Activated T-helper 17 cell treated with anti-CD3 and anti-CD28 coated beads, Interleukin-2, amount 50 U/mL, for 72 hours (primary cell): ENCODE measurements around the gene CKAP4. TPM values are rescaled to one million over a fixed set of nuclear protein-coding genes. Genes with fewer than 3 reads are reported as not detected.

Source experiments
- ATAC-seq: fragments of 150-1000 bp; cut with Tn5 transposase; replicated peaks from 2 replicates; pipeline ENCODE4 v1.10.0; 2021; ENCODE audit warnings: mild to moderate bottlenecking, moderate library complexity
- H3K27ac Mint-ChIP-seq: one replicate; pipeline ENCODE4 v1.8.0; 2022; ENCODE audit warnings: mixed read lengths
- H3K27me3 Mint-ChIP-seq: one replicate; pipeline ENCODE4 v1.8.0; 2022; ENCODE audit warnings: mixed read lengths
- H3K36me3 Mint-ChIP-seq: one replicate; pipeline ENCODE4 v1.8.0; 2022; ENCODE audit warnings: low read depth, mild to moderate bottlenecking, mixed read lengths
- H3K4me1 Mint-ChIP-seq: one replicate; pipeline ENCODE4 v1.8.0; 2022; ENCODE audit warnings: mixed read lengths
- H3K4me3 Mint-ChIP-seq: one replicate; pipeline ENCODE4 v1.8.0; 2022; ENCODE audit warnings: mild to moderate bottlenecking, mixed read lengths
- H3K9me3 Mint-ChIP-seq: one replicate; pipeline ENCODE4 v1.8.0; 2022; ENCODE audit warnings: mixed read lengths
- total RNA-seq, 2 donors: library from RNA; stranded (reverse); gene quantifications; one replicate each; pipeline ENCODE4 v1.2.3, GENCODE V29; 2022

Gene CKAP4
- total RNA-seq, 2 donors from 2014 or later, result 3.6 to 3.8 TPM

GRCh38 chr12:106214571-106214970 is 33.2 kb downstream of the CKAP4 start:
- no peak for ATAC-seq
- Mint-ChIP-seq H3K27ac (no peak overlapping the region), H3K4me1 (no peaks in the 10 kb centered on the region), H3K4me3 (no peak overlapping the region), H3K9me3 (peaks cover 5% of the 10 kb centered on the region), H3K36me3 (no peaks in the 10 kb centered on the region), H3K27me3 (peaks cover 41% of the 10 kb centered on the region)

GRCh38 chr12:106213662-106214061 is 34.2 kb downstream of the CKAP4 start:
- Mint-ChIP-seq H3K27me3 (peaks cover 41% of the 10 kb centered on the region), H3K36me3 (no peaks in the 10 kb centered on the region)

GRCh38 chr12:106211973-106212372 is 35.8 kb downstream of the CKAP4 start:
- Mint-ChIP-seq H3K27me3 (peaks cover 38% of the 10 kb centered on the region), H3K27ac (no peak overlapping the region), H3K4me3 (no peak overlapping the region), H3K36me3 (no peaks in the 10 kb centered on the region), H3K9me3 (peaks cover 3% of the 10 kb centered on the region), H3K4me1 (no peaks in the 10 kb centered on the region)
- no peak for ATAC-seq

More at GRCh38 chr12:106213662-106214061, 34.2 kb downstream of the CKAP4 start:
- H3K4me1 Mint-ChIP-seq, result no peaks in the 10 kb centered on the region
- H3K27ac Mint-ChIP-seq, result no peak overlapping the region
- ATAC-seq, result no peak
- peaks cover 5% of the 10 kb centered on the region for H3K9me3 Mint-ChIP-seq
- no peak overlapping the region for H3K4me3 Mint-ChIP-seq

- no peaks in the 10 kb centered on the region for H3K4me1 Mint-ChIP-seq
- peaks cover 2% of the 10 kb centered on the region for H3K27me3 Mint-ChIP-seq
- no peak for ATAC-seq
- peaks cover 3% of the 10 kb centered on the region for H3K9me3 Mint-ChIP-seq
- H3K4me3 Mint-ChIP-seq, result no peak overlapping the region
- H3K27ac Mint-ChIP-seq, result no peak overlapping the region
- no peaks in the 10 kb centered on the region for H3K36me3 Mint-ChIP-seq
These were observed 42.4 kb downstream of the CKAP4 start for GRCh38 chr12:106205208-106206069.

- H3K9me3 Mint-ChIP-seq, result peaks cover 3% of the 10 kb centered on the region
- H3K4me1 Mint-ChIP-seq, result no peaks in the 10 kb centered on the region
- H3K4me3 Mint-ChIP-seq, result no peak overlapping the region
- H3K27me3 Mint-ChIP-seq, result peaks cover 2% of the 10 kb centered on the region
- ATAC-seq, result no peak
- no peaks in the 10 kb centered on the region for H3K36me3 Mint-ChIP-seq
- H3K27ac Mint-ChIP-seq, result no peak overlapping the region
These were observed 43.5 kb downstream of the CKAP4 start for GRCh38 chr12:106204312-106204711.

GRCh38 chr12:106197906-106198623 is 49.8 kb downstream of the CKAP4 start:
- Mint-ChIP-seq H3K27ac (no peak overlapping the region), H3K27me3 (peaks cover 22% of the 10 kb centered on the region), H3K36me3 (no peaks in the 10 kb centered on the region), H3K4me3 (no peak overlapping the region), H3K4me1 (no peaks in the 10 kb centered on the region), H3K9me3 (no peaks in the 10 kb centered on the region)
- ATAC-seq, result no peak

- no peak overlapping the region for H3K4me3 Mint-ChIP-seq
- H3K36me3 Mint-ChIP-seq, result no peaks in the 10 kb centered on the region
- peaks cover 25% of the 10 kb centered on the region for H3K27me3 Mint-ChIP-seq
- H3K4me1 Mint-ChIP-seq, result no peaks in the 10 kb centered on the region
- no peak for ATAC-seq
- H3K9me3 Mint-ChIP-seq, result no peaks in the 10 kb centered on the region
- no peak overlapping the region for H3K27ac Mint-ChIP-seq
These were observed 52.2 kb downstream of the CKAP4 start for GRCh38 chr12:106195621-106196027.

GRCh38 chr12:106194351-106194750 is 53.5 kb downstream of the CKAP4 start:
- H3K27me3 Mint-ChIP-seq, result peaks cover 25% of the 10 kb centered on the region

GRCh38 chr12:106193394-106194215 is 54.2 kb downstream of the CKAP4 start:
- Mint-ChIP-seq H3K9me3 (no peaks in the 10 kb centered on the region), H3K4me3 (no peak overlapping the region), H3K36me3 (no peaks in the 10 kb centered on the region), H3K4me1 (no peaks in the 10 kb centered on the region), H3K27me3 (peaks cover 25% of the 10 kb centered on the region), H3K27ac (no peak overlapping the region)
- no peak for ATAC-seq

More at GRCh38 chr12:106194351-106194750, 53.5 kb downstream of the CKAP4 start:
- no peaks in the 10 kb centered on the region for H3K9me3 Mint-ChIP-seq
- H3K4me3 Mint-ChIP-seq, result no peak overlapping the region
- no peaks in the 10 kb centered on the region for H3K36me3 Mint-ChIP-seq
- H3K4me1 Mint-ChIP-seq, result no peaks in the 10 kb centered on the region
- no peak overlapping the region for H3K27ac Mint-ChIP-seq
- ATAC-seq, result no peak

GRCh38 chr12:106192659-106193393 is 55.0 kb downstream of the CKAP4 start:
- H3K4me3 Mint-ChIP-seq, result no peak overlapping the region
- H3K4me1 Mint-ChIP-seq, result no peaks in the 10 kb centered on the region
- H3K27me3 Mint-ChIP-seq, result peaks cover 25% of the 10 kb centered on the region
- H3K36me3 Mint-ChIP-seq, result no peaks in the 10 kb centered on the region
- no peak for ATAC-seq
- no peak overlapping the region for H3K27ac Mint-ChIP-seq
- H3K9me3 Mint-ChIP-seq, result no peaks in the 10 kb centered on the region

- Mint-ChIP-seq H3K4me1 (no peaks in the 10 kb centered on the region), H3K27ac (no peak overlapping the region), H3K9me3 (no peaks in the 10 kb centered on the region), H3K36me3 (no peaks in the 10 kb centered on the region), H3K27me3 (peaks cover 24% of the 10 kb centered on the region), H3K4me3 (no peak overlapping the region)
- ATAC-seq, result no peak
These were observed 57.2 kb downstream of the CKAP4 start for GRCh38 chr12:106190581-106190980.

GRCh38 chr12:106189341-106189740 is 58.5 kb downstream of the CKAP4 start:
- Mint-ChIP-seq H3K27me3 (peaks cover 20% of the 10 kb centered on the region), H3K4me1 (no peaks in the 10 kb centered on the region), H3K27ac (no peak overlapping the region), H3K9me3 (no peaks in the 10 kb centered on the region), H3K4me3 (no peak overlapping the region), H3K36me3 (no peaks in the 10 kb centered on the region)
- no peak for ATAC-seq

GRCh38 chr12:106188256-106188655 is 59.6 kb downstream of the CKAP4 start:
- no peak overlapping the region for H3K27ac Mint-ChIP-seq
- peaks cover 20% of the 10 kb centered on the region for H3K27me3 Mint-ChIP-seq
- H3K4me1 Mint-ChIP-seq, result no peaks in the 10 kb centered on the region
- ATAC-seq, result no peak
- no peaks in the 10 kb centered on the region for H3K9me3 Mint-ChIP-seq
- H3K4me3 Mint-ChIP-seq, result no peak overlapping the region
- no peaks in the 10 kb centered on the region for H3K36me3 Mint-ChIP-seq
